Mucosa of descending colon (tissue), 3 donors: ENCODE measurements around the gene ZCRB1. TPM values are rescaled to one million over a fixed set of nuclear protein-coding genes. Genes with fewer than 3 reads are reported as not detected.

ENCODE experiments used
- ATAC-seq: fragments of 200-7000 bp; cut with Tn5 transposase; one replicate; pipeline ENCODE4 v1.9.1; 2020; ENCODE audit warnings: mild to moderate bottlenecking, moderate library complexity
- DNase-seq, 3 donors: peaks; one replicate each; pipeline ENCODE4 v3.0.0-alpha.2; 2020
- H3K36me3 ChIP-seq: fragments of 200-600 bp; one replicate; pipeline ENCODE4 v1.8.0; 2021; ENCODE audit warnings: low read depth, mild to moderate bottlenecking
- H3K4me1 ChIP-seq: fragments of 200-600 bp; one replicate; pipeline ENCODE4 v1.8.0; 2021; ENCODE audit warnings: low read depth, mild to moderate bottlenecking
- H3K4me3 ChIP-seq: fragments of 200-600 bp; one replicate; pipeline ENCODE4 v1.8.0; 2021; ENCODE audit warnings: mild to moderate bottlenecking
- H3K9me3 ChIP-seq: fragments of 200-600 bp; one replicate; pipeline ENCODE4 v1.8.0; 2021; ENCODE audit warnings: mild to moderate bottlenecking
- CTCF ChIP-seq: fragments of 200-600 bp; IDR thresholded peaks from one replicate; pipeline ENCODE4 v1.8.0; 2022; ENCODE audit warnings: antibody characterized with exemption, mild to moderate bottlenecking
- intact Hi-C, 2 donors: fragments of 100-400 bp; cut with DNase I in 1 of 2; cut with micrococcal nuclease in 1 of 2; formaldehyde crosslinking; loops; one replicate each; pipeline versions ENCODE4 v1.11.0 to v1.11.1; 2022; cut with DNase I, micrococcal nuclease
- microRNA-seq: library from miRNA; unstranded; fragments of <30 nt; microRNA quantifications from one replicate; pipeline ENCODE4, GENCODE V29; 2019
- total RNA-seq, 3 donors: library from RNA; stranded (reverse); fragmentation: NEBNext Ultra II Directional in 2 of 3; extraction: Animal tissue kit (Norgen Biotek cat#: 25700) in 2 of 3; gene quantifications; one replicate each; pipeline versions ENCODE4 v1.2.1 to v1.2.4, GENCODE V29; 2021 to 2023
- donor health status: DM: no; HTN: no; CAD: no; lungs with moderate emphysema.
- donor health status: DM: no; HTN: no; CAD: no.
- donor health status: DM: no; HTN: yes; CAD: no.

ZCRB1 gene
- total RNA-seq, 3 donors from 2014 or later = 31.4 to 43.3 (median 40.3) TPM

- Histone ChIP-seq H3K36me3 (no peaks in the 10 kb centered on the region), H3K4me3 (no peak overlapping the region), H3K4me1 (no peaks in the 10 kb centered on the region), H3K9me3 (no peaks in the 10 kb centered on the region)
- TF ChIP-seq CTCF = no peak
- no peak for ATAC-seq
- intact Hi-C loops = no loop called here
- DNase-seq = no peak
These were observed 59.2 kb downstream of the ZCRB1 start for GRCh38 chr12:42266579-42267230.

GRCh38 chr12:42262271-42262670 lies 63.6 kb downstream of the ZCRB1 start:
- TF ChIP-seq CTCF = no peak
- intact Hi-C loops = no loop called here
- Histone ChIP-seq H3K4me3 (no peak overlapping the region), H3K4me1 (no peaks in the 10 kb centered on the region), H3K36me3 (no peaks in the 10 kb centered on the region), H3K9me3 (no peaks in the 10 kb centered on the region)
- no peak for ATAC-seq
- no peak for DNase-seq

Small RNA genes lying within 50 kb of the gene (microRNA-seq; reads per million reads assigned to microRNA genes)
- not detected for gene MIR7851

Other genes with a start within 250 kb of the ZCRB1 start
- gene GXYLT1, start 181.2 kb downstream of the ZCRB1 start, total RNA-seq = 1 to 10 TPM; 7.4 to 8.8 (median 8.5) TPM
- 10 to 100 TPM; 19.0 to 37.8 (median 22.2) TPM for gene YAF2, start 87.8 kb downstream of the ZCRB1 start, total RNA-seq
- 10 to 100 TPM; 43.7 to 50.6 (median 44.9) TPM for gene PPHLN1, start 73 bp upstream of the ZCRB1 start, total RNA-seq